A549 (cell line): ENCODE data around the gene KRTAP4-12. TPM values are rescaled to one million over a fixed set of nuclear protein-coding genes. Genes with fewer than 3 reads are reported as not detected.
"Not testable (repeated sequence)": the region's sequence is repeated elsewhere in the genome, so short reads cannot be mapped to it uniquely, and the experiment has no call there.

Experiments
- ATAC-seq, 2 experiments: fragments of 200-7000 bp in 1 of 2; fragments of >200 bp in 1 of 2; cut with Nextera tagmentation in 1 of 2; cut with Tn5 transposase in 1 of 2; 3 replicates each; pipeline versions ENCODE4 v1.8.0 to v1.9.1; 2018 to 2020; ENCODE audit warnings: mild to moderate bottlenecking in 1 of 2, moderate library complexity in 1 of 2
- CTCF ChIA-PET: fragments of 300-600 bp; sonication (Branson Sonifier 250); formaldehyde crosslinking; extraction: SDS; loops from one replicate; lab custom pipeline; 2021; ENCODE audit warnings: antibody characterized with exemption, inconsistent platforms; lab: Yijun Ruan, JAX
- POLR2A ChIA-PET: fragments of 350-600 bp; formaldehyde crosslinking; extraction: SDS; loops from one replicate; lab custom pipeline; 2021; ENCODE audit warnings: antibody characterized with exemption, inconsistent platforms; lab: Yijun Ruan, JAX
- DNase-seq, 2 experiments: peaks; one replicate each; pipeline versions ENCODE4 v3.0.0 to v3.0.0-alpha.2; 2011 to 2016; ENCODE audit warnings: low read depth in 1 of 2, low spot score in 1 of 2
- FAIRE-seq: peaks from 2 replicates; lab custom pipeline; 2011; peaks lifted over from hg19 to GRCh38; lab: Jason Lieb, UNC
- H3K27ac ChIP-seq, 2 experiments: fragments of >200 bp; sonication (Bioruptor Twin); formaldehyde crosslinking; 3 replicates each; pipeline ENCODE4 v1.5.1; 2016 to 2017
- H3K4me1 ChIP-seq: fragments of >200 bp; sonication (Bioruptor Twin); formaldehyde crosslinking; 3 replicates; pipeline ENCODE4 v1.6.1; 2016
- H3K4me2 ChIP-seq: fragments of >200 bp; sonication (Bioruptor Twin); formaldehyde crosslinking; 3 replicates; pipeline ENCODE4 v1.6.1; 2016
- H3K4me3 ChIP-seq: fragments of >200 bp; sonication (Bioruptor Twin); formaldehyde crosslinking; 3 replicates; pipeline ENCODE4 v1.5.1; 2016
- H3K9me3 ChIP-seq: fragments of >200 bp; sonication (Bioruptor Twin); formaldehyde crosslinking; 3 replicates; pipeline ENCODE4 v1.6.1; 2016
- BCL3 ChIP-seq: fragments of >200 bp; sonication (Bioruptor Twin); formaldehyde crosslinking; IDR thresholded peaks from 3 replicates; pipeline ENCODE4 v1.6.1; 2016
- CBX2 ChIP-seq: fragments of 200-600 bp; sonication (generic); IDR thresholded peaks from 2 replicates; pipeline ENCODE4 v1.6.1; 2016; ENCODE audit warnings: low read depth, mild to moderate bottlenecking, borderline replicate concordance
- CBX8 ChIP-seq: fragments of 200-600 bp; sonication (generic); IDR thresholded peaks from 2 replicates; pipeline ENCODE4 v1.6.1; 2016
- CTCF ChIP-seq: fragments of >200 bp; sonication (Bioruptor Twin); formaldehyde crosslinking; IDR thresholded peaks from 3 replicates; pipeline ENCODE4 v1.5.1; 2016
- EHF ChIP-seq: fragments of 250-450 bp; sonication (Bioruptor Pico); IDR thresholded peaks from 2 replicates; pipeline ENCODE4 v1.5.0; 2020; ENCODE audit warnings: mild to moderate bottlenecking
- EP300 ChIP-seq, 2 experiments: fragments of >200 bp; sonication (Bioruptor Twin); formaldehyde crosslinking; IDR thresholded peaks; 2 replicates in 1 of 2; 3 replicates in 1 of 2; pipeline ENCODE4 v1.6.1; 2016 to 2017
- ESRRA ChIP-seq: fragments of 150-350 bp; IDR thresholded peaks from 2 replicates; pipeline ENCODE4 v1.6.1; 2014; ENCODE audit warnings: mild to moderate bottlenecking, low read length, borderline replicate concordance
- FOSL2 ChIP-seq, 2 experiments: fragments of 450-650 bp in 1 of 2; fragments of >200 bp in 1 of 2; sonication (Bioruptor Twin) in 1 of 2; formaldehyde crosslinking; IDR thresholded peaks; 2 replicates each; pipeline versions ENCODE4 v1.5.0 to v1.6.1; 2016 to 2020; ENCODE audit warnings: mild to moderate bottlenecking in 1 of 2, moderate library complexity in 1 of 2
- GATA3 ChIP-seq: IDR thresholded peaks from 2 replicates; pipeline ENCODE4 v1.6.1; 2012; ENCODE audit warnings: borderline replicate concordance
- HES2 ChIP-seq: fragments of >200 bp; sonication (Bioruptor Twin); formaldehyde crosslinking; IDR thresholded peaks from 2 replicates; pipeline ENCODE4 v1.6.1; 2016
- HMGXB4 ChIP-seq: fragments of 250-450 bp; sonication (Bioruptor Pico); IDR thresholded peaks from 2 replicates; pipeline ENCODE4 v1.5.0; 2021; ENCODE audit warnings: mild to moderate bottlenecking, moderate library complexity, borderline replicate concordance
- HOXA7 ChIP-seq: fragments of 250-450 bp; sonication (Bioruptor Pico); IDR thresholded peaks from 2 replicates; pipeline ENCODE4 v1.5.0; 2020; ENCODE audit warnings: mild to moderate bottlenecking, moderate library complexity
- JUNB ChIP-seq: fragments of >200 bp; sonication (Bioruptor Twin); formaldehyde crosslinking; IDR thresholded peaks from 2 replicates; pipeline ENCODE4 v1.6.1; 2016
- MAFK ChIP-seq: fragments of 450-650 bp; IDR thresholded peaks from 2 replicates; pipeline ENCODE4 v1.6.1; 2014; ENCODE audit not compliant: partially characterized antibody
- MAX ChIP-seq: IDR thresholded peaks from 2 replicates; pipeline ENCODE4 v1.6.1; 2012
- MYC ChIP-seq: IDR thresholded peaks from 2 replicates; pipeline ENCODE4 v1.6.1; 2012; ENCODE audit warnings: mild to moderate bottlenecking, inconsistent platforms, low read length, improper control_type of control experiment, borderline replicate concordance
- NFE2L2 ChIP-seq: fragments of 150-350 bp; conservative IDR thresholded peaks from 2 replicates; pipeline ENCODE4 v1.6.1; 2014; ENCODE audit warnings: low read length
- NPAS2 ChIP-seq: fragments of 250-450 bp; sonication (Bioruptor Pico); IDR thresholded peaks from 2 replicates; pipeline ENCODE4 v1.8.0; 2022; ENCODE audit warnings: mild to moderate bottlenecking, moderate library complexity, borderline replicate concordance
- RCOR1 ChIP-seq: fragments of 150-350 bp; IDR thresholded peaks from 2 replicates; pipeline ENCODE4 v1.6.1; 2014; ENCODE audit warnings: antibody characterized with exemption, low read length, low read depth
- RNF2 ChIP-seq: fragments of 200-600 bp; sonication (generic); IDR thresholded peaks from 2 replicates; pipeline ENCODE4 v1.6.1; 2016; ENCODE audit warnings: low read depth, mild to moderate bottlenecking, antibody characterized with exemption, moderate library complexity, borderline replicate concordance
- SMC3 ChIP-seq: fragments of >200 bp; sonication (Bioruptor Twin); formaldehyde crosslinking; IDR thresholded peaks from 3 replicates; pipeline ENCODE4 v1.6.1; 2018; ENCODE audit warnings: inconsistent platforms
- TFCP2L1 ChIP-seq: fragments of 250-450 bp; sonication (Bioruptor Pico); IDR thresholded peaks from 2 replicates; pipeline ENCODE4 v1.5.0; 2021; ENCODE audit warnings: mild to moderate bottlenecking
- ZNF302 ChIP-seq: fragments of 250-450 bp; sonication (Bioruptor Pico); IDR thresholded peaks from 2 replicates; pipeline ENCODE4 v1.9.0; 2021; ENCODE audit warnings: inconsistent platforms, mild to moderate bottlenecking, moderate library complexity
- WGBS: methylation state at CpG from one replicate; pipeline ENCODE4 v1.1.6; 2017; ENCODE audit errors: missing lambda C conversion rate; 5-methylcytosine and 5-hydroxymethylcytosine counted together
- polyA plus RNA-seq, 4 experiments: library from polyadenylated mRNA; depleted of rRNA in 3 of 4; stranded (reverse); fragments of >200 nt; fragmentation: RNase III in 1 of 4; extraction: RNeasy Plus Mini Kit Qiagen cat#74134 plus additional on column Dnase treatment in 1 of 4; gene quantifications; 2 replicates in 3 of 4; 3 replicates in 1 of 4; pipeline ENCODE4 v1.2.3, GENCODE V29; 2011 to 2017

Gene KRTAP4-12
- polyA plus RNA-seq, 2 of the 4 experiments (the other 2 are of a cell fraction), result not detected

- POLR2A ChIA-PET; CTCF ChIA-PET; H3K9me3 ChIP-seq; H3K27ac ChIP-seq; H3K4me3 ChIP-seq; TF ChIP-seq FOSL2 (IDR thresholded peaks at IDR 0.05): not testable (repeated sequence)
- Histone ChIP-seq H3K4me1 (peaks cover 30% of the 10 kb centered on the region; the same call in 2 of the 3 replicates), H3K4me2 (peak overlapping the region; percentile 14; the same call in 1 of the 3 replicates)
- 68% methylated on average over 7 of the region's 7 CpGs for WGBS
- DNase-seq, result peak in 1 of 2 experiments; percentile 70
- TF ChIP-seq JUNB (peak; percentile 47; the same call in 1 of the 2 replicates), GATA3 (0 out of 2 replicates have a peak, but pooled peaks have one; percentile 35), MAFK (peak; percentile 48), MAX (peak; percentile 66), FOSL2 (CRISPR knock-in tag; IDR thresholded peaks at IDR 0.05) (peak; percentile 72)
- peak; percentile 54 to 74 for ATAC-seq
- peak; percentile 84 for FAIRE-seq
Observed at GRCh38 chr17:41099682-41100480, 24.1 kb downstream of the KRTAP4-12 start.

- DNase-seq (no peak), ATAC-seq (no peak), FAIRE-seq (peak; percentile 23)
- no peaks in the 10 kb centered on the region for H3K9me3 ChIP-seq
- POLR2A ChIA-PET, result no interaction called here
- no peak overlapping the region for H3K4me3 ChIP-seq
- H3K4me1 ChIP-seq, result peaks cover 24% of the 10 kb centered on the region; the same call in 2 of the 3 replicates
- CTCF ChIA-PET, result no interaction called here
- no peak for TF ChIP-seq EHF (CRISPR knock-in tag)
- TF ChIP-seq TFCP2L1 (CRISPR knock-in tag), result no peak
- TF ChIP-seq ESRRA, result no peak
- TF ChIP-seq HMGXB4, result no peak
- TF ChIP-seq SMC3, result no peak
- TF ChIP-seq HES2, result no peak
- no peak for TF ChIP-seq ZNF302
- TF ChIP-seq CBX8, result no peak
- no peak for TF ChIP-seq HOXA7
- no peak for TF ChIP-seq NFE2L2
- TF ChIP-seq RNF2, result no peak
- no peak for TF ChIP-seq FOSL2 (IDR thresholded peaks at IDR 0.05)
- no peak for TF ChIP-seq FOSL2 (CRISPR knock-in tag; IDR thresholded peaks at IDR 0.05)
- no peak for TF ChIP-seq CTCF
- TF ChIP-seq BCL3, result no peak
- TF ChIP-seq NPAS2 (CRISPR knock-in tag), result no peak
- no peak for TF ChIP-seq CBX2
- no peak for TF ChIP-seq MYC
- TF ChIP-seq RCOR1, result no peak
- TF ChIP-seq EP300 (IDR thresholded peaks at IDR 0.05), result no peak
- peak overlapping the region; percentile 11; the same call in 2 of the 3 replicates for H3K4me2 ChIP-seq
- peak overlapping the region in 1 of 2 experiments; percentile 25; a peak in 2 of 6 replicates for H3K27ac ChIP-seq
- 52% methylated on average over 6 of the region's 6 CpGs for whole genome bisulfite sequencing
Observed at GRCh38 chr17:41098481-41098880, 25.5 kb downstream of the KRTAP4-12 start.
